Measurements from ENCODE around the gene NLGN3.

Gene NLGN3

DNA sequence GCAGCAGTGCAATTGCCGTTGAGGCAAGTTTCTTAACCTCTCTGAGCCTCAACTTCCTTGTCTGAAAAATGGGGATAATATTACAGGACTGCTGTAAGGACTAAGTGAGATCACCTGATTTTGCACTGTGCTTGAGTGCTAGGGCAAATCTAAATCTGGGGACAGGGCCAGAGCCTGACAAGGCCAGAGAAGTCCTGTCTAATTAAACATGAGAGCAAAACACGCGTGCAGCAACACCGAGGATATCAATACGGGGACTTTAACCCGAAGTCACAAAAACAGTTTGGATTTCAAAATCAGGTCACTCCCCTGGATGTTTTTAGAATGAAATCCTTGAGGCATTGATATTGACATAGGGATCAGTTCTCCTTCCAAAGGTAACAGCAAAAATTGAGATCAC is 72.7 kb downstream of the NLGN3 start:
- DNase-seq, result no peak

All from DMS79 (cell line).